K562 (cell line): ENCODE data around the gene SREBF1. TPM values are rescaled to one million over a fixed set of nuclear protein-coding genes. Genes with fewer than 3 reads are reported as not detected.

ENCODE experiments used
- ATAC-seq: fragments of 200-7000 bp; cut with Tn5 transposase; 3 replicates; pipeline ENCODE4 v1.9.1; 2020; ENCODE audit warnings: moderate library complexity
- BruUV-seq: library from RNA; stranded (reverse); fragments of 400-500 nt; replicated peaks from 2 replicates; lab custom pipeline; 2021; lab: Mats Ljungman, UMichigan
- CTCF ChIA-PET: fragments of 300-600 bp; formaldehyde crosslinking; extraction: SDS; loops from one replicate; lab custom pipeline; 2021; ENCODE audit warnings: low intra/inter-chr PET ratio; lab: Yijun Ruan, JAX
- POLR2A ChIA-PET: fragments of 300-600, 350-650 bp; sonication (Branson Sonifier 250); formaldehyde crosslinking; extraction: SDS; loops from one replicate; lab custom pipeline; 2021; ENCODE audit warnings: antibody characterized with exemption, inconsistent platforms; lab: Yijun Ruan, JAX
- DNase-seq, 4 experiments: peaks; one replicate each; pipeline versions ENCODE4 v3.0.0 to v3.0.0-alpha.2; 2011 to 2018; ENCODE audit warnings: low spot score in 3 of 4, mixed read lengths in 3 of 4; ENCODE audit errors: extremely low read depth in 1 of 4
- FAIRE-seq: peaks from 2 replicates; lab custom pipeline; 2011; peaks lifted over from hg19 to GRCh38; lab: Jason Lieb, UNC
- H2AFZ ChIP-seq: 2 replicates; pipeline ENCODE4 v1.6.0; 2011; ENCODE audit warnings: low read depth, low read length, control low read depth, inconsistent platforms
- H3K27ac ChIP-seq: fragments of 200-600 bp; 3 replicates; pipeline ENCODE4 v1.8.0; 2011; ENCODE audit warnings: low read depth, mild to moderate bottlenecking, control low read depth, inconsistent platforms, low read length, moderate library complexity, mixed read lengths; ENCODE audit errors: extremely low read depth
- H3K27me3 ChIP-seq, 2 experiments: fragments of 300-600 bp in 1 of 2; 2 replicates in 1 of 2; 3 replicates in 1 of 2; pipeline versions ENCODE4 v1.6.0 to v1.8.0; 2011; ENCODE audit warnings: inconsistent platforms in 2 of 2, low read length in 2 of 2, mild to moderate bottlenecking in 1 of 2, mixed read lengths in 1 of 2, moderate library complexity in 1 of 2; ENCODE audit not compliant: control insufficient read depth in 2 of 2, insufficient read depth in 2 of 2
- H3K36me3 ChIP-seq: fragments of 300-600 bp; 3 replicates; pipeline ENCODE4 v1.8.0; 2011; ENCODE audit warnings: mild to moderate bottlenecking, low read length, inconsistent platforms; ENCODE audit not compliant: control insufficient read depth, insufficient read depth
- H3K4me1 ChIP-seq, 2 experiments: fragments of 200-600 bp in 1 of 2; replicated peaks in 1 of 2; 2 replicates in 1 of 2; 3 replicates in 1 of 2; pipeline versions ENCODE4 v1.5.1 to v1.8.0; 2011; ENCODE audit warnings: inconsistent platforms in 2 of 2, low read length in 2 of 2, mild to moderate bottlenecking in 1 of 2, mixed read lengths in 1 of 2, moderate library complexity in 1 of 2; ENCODE audit not compliant: control insufficient read depth in 2 of 2, insufficient read depth in 2 of 2
- H3K4me2 ChIP-seq: 2 replicates; pipeline ENCODE4 v1.6.1; 2011; ENCODE audit warnings: low read length, control low read depth, inconsistent platforms, mixed read lengths; ENCODE audit not compliant: insufficient read depth
- H3K4me3 ChIP-seq: fragments of 200-600 bp; sonication (generic), shearing (Covaris generic); 2 replicates; pipeline ENCODE4 v1.5.1; 2016; ENCODE audit warnings: control low read depth, inconsistent platforms
- H3K79me2 ChIP-seq: fragments of 200-600 bp; 3 replicates; pipeline ENCODE4 v1.8.0; 2011; ENCODE audit warnings: low read length, inconsistent platforms; ENCODE audit not compliant: control insufficient read depth, insufficient read depth
- H3K9ac ChIP-seq, 2 experiments: 2 replicates each; pipeline versions ENCODE4 v1.6.0 to v1.6.1; 2011; ENCODE audit warnings: low read depth in 2 of 2, low read length in 2 of 2, control low read depth in 1 of 2, inconsistent platforms in 1 of 2, mild to moderate bottlenecking in 1 of 2, mixed read lengths in 1 of 2; ENCODE audit not compliant: insufficient read depth in 1 of 2
- H3K9me1 ChIP-seq: one replicate; pipeline ENCODE4 v1.6.0; 2011; ENCODE audit warnings: inconsistent platforms, mild to moderate bottlenecking, low read length, moderate library complexity; ENCODE audit not compliant: control insufficient read depth, insufficient read depth
- H3K9me3 ChIP-seq: replicated peaks from 2 replicates; pipeline ENCODE4 v1.5.1; 2011; ENCODE audit warnings: low read depth, low read length, inconsistent platforms; ENCODE audit not compliant: control insufficient read depth, insufficient read depth
- H4K20me1 ChIP-seq: replicated peaks from 2 replicates; pipeline ENCODE4 v1.6.1; 2011; ENCODE audit warnings: low read length, inconsistent platforms, mixed read lengths; ENCODE audit not compliant: control insufficient read depth, insufficient read depth
- FOS ChIP-seq: IDR thresholded peaks from 3 replicates; pipeline ENCODE4 v1.6.1; 2011; ENCODE audit not compliant: insufficient read length; ENCODE audit errors: extremely low read depth
- POLR2G ChIP-seq: fragments of 200-400 bp; formaldehyde crosslinking; IDR thresholded peaks from 2 replicates; pipeline ENCODE4 v1.6.1; 2017; ENCODE audit warnings: low read depth, mild to moderate bottlenecking, antibody characterized with exemption, low read length, moderate library complexity
- ZFP36 ChIP-seq: fragments of 150-350 bp; IDR thresholded peaks from 2 replicates; pipeline ENCODE4 v1.6.1; 2018; ENCODE audit warnings: low read length, low read depth; ENCODE audit not compliant: partially characterized antibody
- WGBS: fragments of 100-300 bp; shearing (Covaris generic); methylation state at CpG from one replicate; pipeline ENCODE4 v1.1.6; 2016; ENCODE audit warnings: low coverage, mixed read lengths; ENCODE audit not compliant: insufficient coverage; ENCODE audit errors: missing lambda C conversion rate; 5-methylcytosine and 5-hydroxymethylcytosine counted together
- in situ Hi-C: fragments of 300-500 bp; cut with MboI; formaldehyde crosslinking; loops from 4 replicates; pipeline ENCODE4 v1.15.0; 2018; ENCODE audit warnings: inconsistent platforms, mixed read lengths
- intact Hi-C: fragments of 100-400 bp; cut with micrococcal nuclease; formaldehyde crosslinking; loops from 2 replicates; pipeline ENCODE4 v1.14.2; 2022
- polyA plus RNA-seq, 8 experiments: library from polyadenylated mRNA; depleted of rRNA in 4 of 8; stranded (reverse) in 5 of 8; unstranded in 3 of 8; fragments of >200 nt; fragmentation: Nextera tagmentation in 2 of 8; fragmentation: Illumina TruSeq in 1 of 8; extraction: Ambion mirVana in 2 of 8; extraction: Trizol in 1 of 8; gene quantifications; 2 replicates each; pipeline versions ENCODE4 v1.2.1 to v1.2.3, GENCODE V29; 2011 to 2014; ENCODE audit warnings: inconsistent platforms in 1 of 8, missing spikeins in 1 of 8
- total RNA-seq, 7 experiments: library from RNA; depleted of rRNA in 6 of 7; stranded (reverse); fragments of >200 nt in 6 of 7; fragmentation: Illumina TruSeq in 2 of 7; extraction: Trizol in 2 of 7; gene quantifications; 2 replicates each; pipeline versions ENCODE4 v1.2.1 to v1.2.3, GENCODE V29; 2011 to 2021; ENCODE audit warnings: low replicate concordance in 1 of 7
- TF ChIP-seq, protein P1 (sequence below), 2 experiments: fragments of 450-650 bp; IDR thresholded peaks; 2 replicates each; pipeline ENCODE4 v1.6.1; 2016; ENCODE audit warnings: mild to moderate bottlenecking in 2 of 2, borderline replicate concordance in 1 of 2, low read depth in 1 of 2, moderate library complexity in 1 of 2

SREBF1 gene
- total and polyA plus RNA-seq, 9 of the 15 experiments (the other 6 are each of a cell fraction or from before 2014, with no cell fraction given), result 1.6 to 169 (median 69.4) TPM

GRCh38 chr17:17798010-17798556, 38.7 kb downstream of the SREBF1 start:
- intact Hi-C loops, result no loop called here
- Histone ChIP-seq H4K20me1 (no peaks in the 10 kb centered on the region), H3K9me1 (no peaks in the 10 kb centered on the region), H3K79me2 (no peaks in the 10 kb centered on the region), H3K9me3 (no peaks in the 10 kb centered on the region), H3K4me2 (no peak overlapping the region), H2AFZ (no peak overlapping the region), H3K27me3 (no peaks in the 10 kb centered on the region), H3K27ac (no peak overlapping the region), H3K9ac (no peak overlapping the region; a peak in 1 of 4 replicates), H3K4me1 (peaks cover 0 to 32% of the 10 kb centered on the region in 2 experiments; a peak in 2 of 5 replicates), H3K4me3 (no peak overlapping the region), H3K36me3 (peaks cover 20% of the 10 kb centered on the region; the same call in 2 of the 3 replicates)
- no peak for FAIRE-seq
- ATAC-seq, result no peak
- CTCF ChIA-PET, result no interaction called here
- no peak for DNase-seq
- in situ Hi-C loops, result no loop called here
- POLR2A ChIA-PET, result no interaction called here
- 76% methylated on average over 19 of the region's 25 CpGs for WGBS
- BruUV-seq, result no TSS peak
- TF ChIP-seq, protein P1, sequence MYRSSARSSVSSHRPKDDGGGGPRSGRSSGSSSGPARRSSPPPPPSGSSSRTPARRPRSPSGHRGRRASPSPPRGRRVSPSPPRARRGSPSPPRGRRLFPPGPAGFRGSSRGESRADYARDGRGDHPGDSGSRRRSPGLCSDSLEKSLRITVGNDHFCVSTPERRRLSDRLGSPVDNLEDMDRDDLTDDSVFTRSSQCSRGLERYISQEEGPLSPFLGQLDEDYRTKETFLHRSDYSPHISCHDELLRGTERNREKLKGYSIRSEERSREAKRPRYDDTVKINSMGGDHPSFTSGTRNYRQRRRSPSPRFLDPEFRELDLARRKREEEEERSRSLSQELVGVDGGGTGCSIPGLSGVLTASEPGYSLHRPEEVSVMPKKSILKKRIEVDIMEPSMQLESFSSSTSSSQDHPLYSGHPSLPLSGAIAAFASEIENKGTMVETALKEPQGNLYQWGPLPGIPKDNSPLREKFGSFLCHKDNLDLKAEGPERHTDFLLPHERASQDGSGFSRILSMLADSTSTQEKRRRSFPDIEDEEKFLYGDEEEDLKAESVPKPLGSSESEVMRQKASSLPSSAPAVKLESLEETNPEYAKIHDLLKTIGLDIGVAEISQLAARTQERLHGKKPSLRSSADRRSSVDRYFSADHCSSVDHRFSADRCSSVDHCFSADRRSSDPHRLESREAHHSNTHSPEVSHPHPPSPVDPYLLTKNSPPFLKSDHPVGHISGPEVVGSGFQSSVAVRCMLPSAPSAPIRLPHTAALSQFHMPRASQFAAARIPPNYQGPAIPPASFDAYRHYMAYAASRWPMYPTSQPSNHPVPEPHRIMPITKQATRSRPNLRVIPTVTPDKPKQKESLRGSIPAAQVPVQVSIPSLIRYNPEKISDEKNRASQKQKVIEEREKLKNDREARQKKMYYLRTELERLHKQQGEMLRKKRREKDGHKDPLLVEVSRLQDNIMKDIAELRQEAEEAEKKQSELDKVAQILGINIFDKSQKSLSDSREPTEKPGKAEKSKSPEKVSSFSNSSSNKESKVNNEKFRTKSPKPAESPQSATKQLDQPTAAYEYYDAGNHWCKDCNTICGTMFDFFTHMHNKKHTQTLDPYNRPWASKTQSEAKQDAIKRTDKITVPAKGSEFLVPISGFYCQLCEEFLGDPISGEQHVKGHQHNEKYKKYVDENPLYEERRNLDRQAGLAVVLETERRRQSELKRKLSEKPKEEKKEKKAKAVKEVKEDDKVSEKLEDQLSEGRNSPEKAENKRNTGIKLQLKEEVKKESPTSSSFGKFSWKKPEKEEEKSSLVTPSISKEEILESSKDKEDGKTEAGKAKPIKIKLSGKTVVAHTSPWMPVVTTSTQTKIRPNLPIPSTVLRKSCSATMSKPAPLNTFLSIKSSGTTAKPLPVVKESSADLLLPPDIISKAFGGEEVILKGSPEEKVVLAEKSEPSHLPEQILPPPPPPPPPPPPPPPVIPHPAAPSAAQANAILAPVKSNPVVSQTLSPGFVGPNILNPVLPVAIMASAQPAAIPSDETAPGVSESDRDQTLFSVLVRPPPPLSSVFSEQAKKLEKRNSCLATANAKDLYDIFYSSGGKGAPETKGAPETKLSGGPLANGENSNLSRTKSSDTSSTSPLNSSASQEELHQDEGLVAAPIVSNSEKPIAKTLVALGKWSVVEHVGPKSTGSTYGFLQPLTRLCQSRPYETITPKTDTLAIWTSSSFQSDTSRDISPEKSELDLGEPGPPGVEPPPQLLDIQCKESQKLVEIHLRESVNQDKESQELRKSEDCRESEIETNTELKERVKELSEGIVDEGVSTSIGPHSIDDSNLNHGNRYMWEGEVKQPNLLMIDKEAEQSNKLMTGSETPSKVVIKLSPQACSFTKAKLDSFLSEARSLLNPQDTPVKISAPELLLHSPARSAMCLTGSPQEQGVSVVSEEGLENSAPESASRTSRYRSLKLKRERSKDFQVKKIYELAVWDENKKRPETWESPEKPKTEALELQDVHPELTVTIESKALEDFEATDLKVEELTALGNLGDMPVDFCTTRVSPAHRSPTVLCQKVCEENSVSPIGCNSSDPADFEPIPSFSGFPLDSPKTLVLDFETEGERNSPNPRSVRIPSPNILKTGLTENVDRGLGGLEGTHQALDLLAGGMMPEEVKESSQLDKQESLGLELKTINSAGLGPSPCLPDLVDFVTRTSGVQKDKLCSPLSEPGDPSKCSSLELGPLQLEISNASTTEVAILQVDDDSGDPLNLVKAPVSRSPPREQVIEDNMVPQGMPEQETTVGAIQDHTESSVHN (IDR thresholded peaks at IDR 0.05; ENCODE audit: borderline replicate concordance in 1 of 2, low read depth in 1 of 2), result no peak
- TF ChIP-seq ZFP36 (peak; percentile 65), POLR2G (peak; percentile 18; the same call in 1 of the 2 replicates), FOS (no peak)
